MM.1S (cell line): ENCODE measurements around the gene TSPY4.
"Not testable (repeated sequence)": the region's sequence is repeated elsewhere in the genome, so short reads cannot be mapped to it uniquely, and the experiment has no call there.

Source experiments
- EZH2 ChIP-seq: fragments of 300-600 bp; sonication (generic); optimal IDR thresholded peaks from 2 replicates; pipeline ENCODE3; 2017; ENCODE audit warnings: low read depth, mild to moderate bottlenecking, antibody characterized with exemption, low read length, mixed read lengths
- TF ChIP-seq, protein P1 (sequence below): fragments of 300-600 bp; sonication (generic); IDR thresholded peaks from 2 replicates; pipeline ENCODE4 v1.5.1; 2016; ENCODE audit warnings: antibody characterized with exemption, low read length, mixed read lengths

- TF ChIP-seq, protein P1, sequence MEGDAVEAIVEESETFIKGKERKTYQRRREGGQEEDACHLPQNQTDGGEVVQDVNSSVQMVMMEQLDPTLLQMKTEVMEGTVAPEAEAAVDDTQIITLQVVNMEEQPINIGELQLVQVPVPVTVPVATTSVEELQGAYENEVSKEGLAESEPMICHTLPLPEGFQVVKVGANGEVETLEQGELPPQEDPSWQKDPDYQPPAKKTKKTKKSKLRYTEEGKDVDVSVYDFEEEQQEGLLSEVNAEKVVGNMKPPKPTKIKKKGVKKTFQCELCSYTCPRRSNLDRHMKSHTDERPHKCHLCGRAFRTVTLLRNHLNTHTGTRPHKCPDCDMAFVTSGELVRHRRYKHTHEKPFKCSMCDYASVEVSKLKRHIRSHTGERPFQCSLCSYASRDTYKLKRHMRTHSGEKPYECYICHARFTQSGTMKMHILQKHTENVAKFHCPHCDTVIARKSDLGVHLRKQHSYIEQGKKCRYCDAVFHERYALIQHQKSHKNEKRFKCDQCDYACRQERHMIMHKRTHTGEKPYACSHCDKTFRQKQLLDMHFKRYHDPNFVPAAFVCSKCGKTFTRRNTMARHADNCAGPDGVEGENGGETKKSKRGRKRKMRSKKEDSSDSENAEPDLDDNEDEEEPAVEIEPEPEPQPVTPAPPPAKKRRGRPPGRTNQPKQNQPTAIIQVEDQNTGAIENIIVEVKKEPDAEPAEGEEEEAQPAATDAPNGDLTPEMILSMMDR: not testable (repeated sequence)
- TF ChIP-seq EZH2: not testable (repeated sequence)
These were observed at the start of gene TSPY4 for GRCh38 chrY:9337164-9337563.
